ENCODE measurements around the gene DUSP22.

Gene DUSP22

DNA sequence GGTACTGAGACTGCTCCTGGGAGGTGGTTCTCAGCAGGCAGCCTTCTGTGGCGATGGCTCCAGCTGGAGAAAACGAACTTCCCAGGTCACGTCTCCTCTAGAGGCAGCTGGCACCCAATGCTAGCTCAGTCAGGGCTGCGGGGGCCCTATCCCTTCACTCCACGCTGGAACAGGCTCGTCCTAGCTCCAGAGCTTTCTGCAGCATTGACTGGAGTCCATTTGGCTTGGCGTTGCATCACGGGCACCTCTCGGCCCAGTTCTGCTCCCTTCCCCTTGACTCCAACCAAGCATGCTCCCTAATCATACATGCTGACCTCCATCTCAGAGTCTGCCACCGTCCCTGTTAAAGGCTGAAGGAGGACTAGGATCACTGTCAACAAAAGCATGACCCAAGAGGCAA is 93.3 kb downstream of the DUSP22 start:
- no peak for DNase-seq

DNA sequence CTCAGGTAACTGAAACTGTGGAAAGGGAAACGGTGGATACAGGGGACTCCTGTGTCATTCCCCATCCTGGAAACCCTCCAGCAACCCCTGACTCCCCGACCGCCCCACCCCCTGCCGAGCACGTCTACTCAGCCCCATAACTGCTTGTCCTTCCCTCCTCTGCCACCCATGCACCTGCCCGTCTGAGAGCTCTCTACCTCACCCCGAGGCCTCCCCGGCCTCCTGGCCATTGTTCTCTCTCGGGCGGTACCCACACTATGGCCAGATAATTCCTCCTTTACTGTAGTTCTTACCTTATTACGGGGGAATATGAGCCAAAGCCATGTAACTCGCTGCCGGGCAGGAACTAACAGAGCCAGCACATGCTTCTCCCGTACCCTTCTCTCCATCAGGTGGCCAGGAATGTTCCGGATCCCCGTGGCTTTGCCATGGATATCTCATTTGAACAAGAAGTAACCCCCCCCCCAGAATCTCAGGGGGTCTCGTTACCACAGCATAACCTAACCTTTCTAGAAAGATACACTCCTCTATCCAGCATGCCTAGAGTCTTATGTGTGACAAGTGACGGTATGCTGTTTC is 94.5 kb downstream of the DUSP22 start:
- DNase-seq, result no peak

- DNase-seq, result no peak
Observed at GRCh38 chr6:387293-387741, 95.0 kb downstream of the DUSP22 start.

DNA sequence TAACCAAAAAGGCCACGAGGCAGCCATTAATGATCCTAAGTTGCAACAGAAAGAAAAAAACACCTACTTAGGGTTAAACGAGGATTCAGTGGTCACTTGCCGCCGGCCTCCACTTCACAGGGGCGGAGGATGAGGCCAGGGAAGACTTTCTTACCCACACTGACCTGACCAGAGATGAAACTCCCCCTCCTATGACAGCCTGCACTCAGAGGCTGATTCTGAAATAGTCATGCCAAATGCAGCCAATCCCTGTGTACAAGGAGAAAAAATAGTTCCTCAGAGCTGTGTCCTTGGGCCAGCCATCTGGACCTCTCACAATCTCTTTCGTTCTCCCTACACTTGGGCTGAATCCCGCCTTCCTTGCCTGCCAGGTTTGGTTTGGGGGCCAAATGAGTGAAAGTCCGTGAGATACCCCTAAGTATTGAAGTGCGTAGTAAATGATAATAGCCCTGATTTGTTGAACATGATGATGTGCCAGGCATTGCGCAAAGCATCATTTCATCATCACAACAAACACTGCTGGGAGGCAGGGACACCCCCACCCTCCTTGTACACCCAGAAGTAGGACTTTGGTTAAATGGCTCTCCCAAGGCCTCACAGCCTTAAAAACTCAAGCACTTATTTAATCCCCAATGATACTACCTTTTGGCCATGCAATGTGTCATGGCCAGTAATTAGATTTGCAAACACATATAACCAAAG is 96.1 kb downstream of the DUSP22 start:
- no peak for DNase-seq

GRCh38 chr6:389143-389542 is 96.9 kb downstream of the DUSP22 start:
- DNase-seq, result no peak

DNA sequence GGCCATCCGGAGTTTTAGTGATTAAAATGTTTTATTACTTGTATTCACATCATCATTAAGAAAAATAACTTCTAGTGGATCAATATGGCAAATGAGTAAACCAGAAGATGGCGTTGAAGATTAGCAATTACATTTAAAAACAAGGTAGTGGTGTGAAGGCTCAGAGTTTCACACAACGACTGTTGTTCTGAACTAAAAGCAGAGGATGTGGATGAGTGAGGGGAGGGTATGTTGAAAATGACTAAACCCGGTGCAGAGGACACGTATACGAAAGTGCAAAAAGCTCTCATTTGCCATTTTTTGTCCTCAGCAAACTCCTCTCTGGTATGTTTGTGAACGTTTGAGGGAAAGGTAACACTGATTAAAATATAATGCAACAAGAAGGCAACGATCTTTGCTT is 97.3 kb downstream of the DUSP22 start:
- DNase-seq, result no peak

GRCh38 chr6:390914-391558 is 98.7 kb downstream of the DUSP22 start:
- DNase-seq, result no peak

DNA sequence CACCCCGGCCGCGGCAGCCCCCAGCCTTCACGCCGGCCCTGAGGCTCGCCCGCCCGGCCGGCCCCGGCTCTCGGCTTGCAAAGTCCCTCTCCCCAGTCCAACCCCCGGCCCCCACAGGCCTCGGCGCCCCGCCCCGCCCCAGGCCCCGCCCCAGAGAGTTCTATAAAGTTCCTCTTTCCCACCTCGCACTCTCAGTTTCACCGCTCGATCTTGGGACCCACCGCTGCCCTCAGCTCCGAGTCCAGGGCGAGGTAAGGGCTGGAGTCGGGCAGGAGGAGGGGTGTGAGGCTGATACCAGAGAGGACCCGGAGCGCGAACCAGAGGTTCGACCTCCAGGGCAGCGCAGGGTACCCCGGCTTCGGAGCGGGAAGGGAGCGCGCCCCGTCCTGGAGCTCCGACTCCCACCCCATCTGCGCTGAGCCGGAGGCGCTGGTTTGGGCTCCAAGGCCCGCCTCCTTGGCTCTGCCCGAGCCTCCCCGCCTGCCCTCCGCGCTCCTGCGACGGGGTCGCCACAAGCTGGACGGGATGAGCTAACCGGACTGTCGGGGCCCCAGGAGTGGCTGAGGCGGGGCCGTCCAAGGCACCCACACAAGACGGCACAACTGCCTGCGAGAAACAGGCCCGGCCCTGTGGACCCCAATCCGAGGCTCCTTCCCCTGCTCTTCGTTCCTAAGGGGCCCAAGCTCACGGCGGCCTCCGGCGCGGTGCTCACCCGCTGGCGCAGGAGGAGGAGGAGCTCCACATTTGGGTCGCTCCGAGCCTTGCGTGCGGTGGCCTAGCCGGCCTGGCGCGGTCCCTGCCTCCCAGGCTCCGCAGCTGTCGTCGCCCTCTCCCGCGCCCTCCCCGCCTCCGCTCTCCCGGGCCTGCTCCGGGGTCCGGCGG is 99.5 kb downstream of the DUSP22 start, which contains the start of gene IRF4:
Gene IRF4 (plus strand): TSS at position 194 of the 882 bp plus-strand sequence. CDS start 1,401 bp downstream, outside the sequence.
- no peak for DNase-seq

GRCh38 chr6:392441-393390 is 100.4 kb downstream of the DUSP22 start:
- DNase-seq, result no peak

GRCh38 chr6:393391-394221 is 101.3 kb downstream of the DUSP22 start:
- no peak for DNase-seq

DNA sequence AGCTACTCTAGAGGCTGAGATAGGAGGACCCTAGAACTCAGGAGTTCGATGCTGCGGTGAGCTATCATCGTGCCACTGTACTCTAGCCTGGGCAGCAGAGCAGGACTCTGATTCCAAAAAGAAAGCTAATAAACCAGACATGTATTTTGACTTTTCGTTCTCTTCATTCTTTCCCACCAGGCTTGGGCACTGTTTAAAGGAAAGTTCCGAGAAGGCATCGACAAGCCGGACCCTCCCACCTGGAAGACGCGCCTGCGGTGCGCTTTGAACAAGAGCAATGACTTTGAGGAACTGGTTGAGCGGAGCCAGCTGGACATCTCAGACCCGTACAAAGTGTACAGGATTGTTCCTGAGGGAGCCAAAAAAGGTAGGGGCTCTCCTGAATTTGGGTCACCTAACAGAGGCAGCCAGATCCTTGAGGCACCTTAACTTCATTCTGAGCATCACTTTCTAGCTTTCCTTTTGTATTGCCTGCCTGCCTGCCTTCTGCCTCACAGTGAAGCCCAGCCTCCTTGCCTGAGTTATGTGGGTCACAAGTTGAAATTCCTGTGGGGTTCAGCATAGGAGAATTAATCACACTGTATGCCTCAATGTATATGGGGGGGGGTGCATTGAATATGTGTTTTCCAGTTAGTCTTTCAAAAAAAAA is 102.5 kb downstream of the DUSP22 start:
- DNase-seq, result no peak

GRCh38 chr6:395432-396125 is 103.3 kb downstream of the DUSP22 start:
- DNase-seq, result no peak

DNA sequence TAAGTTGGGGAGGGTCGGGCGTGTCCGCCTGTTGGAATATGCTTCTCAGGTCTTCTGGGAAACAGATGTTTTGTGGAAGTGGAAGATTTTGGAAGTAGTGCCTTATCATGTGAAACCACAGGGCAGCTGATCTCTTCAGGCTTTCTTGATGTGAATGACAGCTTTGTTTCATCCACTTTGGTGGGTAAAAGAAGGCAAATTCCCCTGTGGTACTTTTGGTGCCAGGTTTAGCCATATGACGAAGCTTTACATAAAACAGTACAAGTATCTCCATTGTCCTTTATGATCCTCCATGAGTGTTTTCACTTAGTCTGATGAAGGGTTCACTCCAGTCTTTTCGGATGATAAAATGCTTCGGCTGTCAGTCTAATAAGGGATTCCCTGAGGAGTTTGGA is 103.8 kb downstream of the DUSP22 start:
- no peak for DNase-seq

GRCh38 chr6:397056-397455 is 104.8 kb downstream of the DUSP22 start:
- DNase-seq, result no peak

DNA sequence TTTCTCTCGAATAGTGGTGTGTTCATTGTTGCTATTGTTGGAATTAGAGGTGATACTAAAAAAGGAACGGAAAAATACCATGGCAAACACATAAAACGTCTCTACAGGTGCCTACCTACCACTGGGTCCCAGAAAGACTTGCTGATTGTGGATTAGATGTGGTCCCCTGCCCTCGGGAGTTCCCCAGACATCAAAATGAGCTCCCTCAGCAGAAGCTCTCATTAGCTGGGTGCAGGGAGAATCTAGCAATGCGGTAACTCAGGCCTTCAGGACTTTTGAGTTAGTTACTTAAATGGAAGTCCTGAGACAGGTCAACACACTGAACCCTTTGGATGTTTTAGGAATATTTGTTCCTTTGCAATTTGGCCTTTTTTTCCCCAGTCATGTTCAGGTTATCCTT is 105.3 kb downstream of the DUSP22 start:
- no peak for DNase-seq

DNA sequence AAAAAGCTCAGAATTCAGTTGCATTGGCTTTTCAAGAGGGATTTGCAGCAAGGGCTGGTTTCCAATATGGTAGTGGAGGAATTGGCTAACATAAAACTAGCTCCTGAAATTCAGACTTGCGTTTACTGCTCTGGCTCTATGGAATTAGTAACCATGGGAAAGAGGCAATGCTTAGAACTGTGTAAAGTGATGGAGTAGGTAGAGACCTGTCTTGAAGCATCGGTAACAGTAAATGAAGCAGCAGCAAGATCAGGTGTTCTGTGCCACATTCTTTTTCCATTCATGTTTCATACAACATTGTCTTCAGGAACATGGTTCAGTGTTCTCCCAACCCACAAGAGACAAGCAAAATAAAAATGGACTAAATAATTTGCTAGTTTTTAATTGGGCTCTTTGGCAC is 105.8 kb downstream of the DUSP22 start:
- no peak for DNase-seq

DNA sequence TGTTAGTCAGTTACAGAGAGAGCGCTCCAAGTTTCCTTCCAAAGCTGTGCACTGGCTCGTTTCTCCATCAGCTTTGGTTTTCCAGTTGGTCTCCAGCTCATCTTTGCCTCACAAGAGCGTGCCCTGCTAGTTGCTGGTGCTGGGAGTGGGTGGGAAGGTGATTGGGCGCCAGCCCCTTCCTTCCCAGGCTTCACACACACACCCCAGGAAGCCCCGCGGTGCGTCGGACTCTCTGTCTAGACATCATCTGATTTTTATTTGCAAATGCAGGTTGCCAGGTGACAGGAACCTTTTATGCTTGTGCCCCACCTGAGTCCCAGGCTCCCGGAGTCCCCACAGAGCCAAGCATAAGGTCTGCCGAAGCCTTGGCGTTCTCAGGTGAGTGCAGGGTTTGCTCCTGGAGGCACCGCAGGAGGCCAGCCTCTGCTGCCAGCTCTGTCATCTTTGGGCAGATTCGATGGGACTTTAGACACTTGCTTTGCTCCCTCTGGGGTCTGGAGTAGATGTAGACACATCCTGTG is 106.3 kb downstream of the DUSP22 start:
- DNase-seq, result no peak

GRCh38 chr6:399785-400534 is 107.7 kb downstream of the DUSP22 start:
- DNase-seq, result no peak

DNA sequence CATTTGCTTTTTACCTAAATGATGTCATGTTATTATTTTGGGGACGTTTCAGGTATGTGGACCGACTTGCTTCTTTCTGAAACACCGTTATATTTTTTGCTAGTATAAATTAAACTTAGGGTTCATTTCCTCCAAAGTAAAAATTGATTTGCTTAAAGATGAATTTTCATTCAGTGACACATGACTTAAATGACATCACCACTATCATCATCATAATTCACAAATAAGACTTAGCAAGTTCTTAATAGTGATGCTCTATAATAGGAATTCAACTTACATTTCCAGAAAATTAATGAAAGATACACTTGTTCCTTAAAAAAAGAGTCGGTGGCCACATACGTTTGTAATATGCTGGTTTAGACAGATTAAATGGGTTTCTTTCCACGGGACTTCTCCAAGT is 108.5 kb downstream of the DUSP22 start:
- no peak for DNase-seq

Data from amniotic stem cell (primary cell).